ENCODE results near the gene STOML1. TPM values are rescaled to one million over a fixed set of nuclear protein-coding genes. Genes with fewer than 3 reads are reported as not detected.

The STOML1 gene
- total and polyA plus RNA-seq, 4 experiments from 2014 or later = 8.1 to 11.1 (median 9.8) TPM

DNA sequence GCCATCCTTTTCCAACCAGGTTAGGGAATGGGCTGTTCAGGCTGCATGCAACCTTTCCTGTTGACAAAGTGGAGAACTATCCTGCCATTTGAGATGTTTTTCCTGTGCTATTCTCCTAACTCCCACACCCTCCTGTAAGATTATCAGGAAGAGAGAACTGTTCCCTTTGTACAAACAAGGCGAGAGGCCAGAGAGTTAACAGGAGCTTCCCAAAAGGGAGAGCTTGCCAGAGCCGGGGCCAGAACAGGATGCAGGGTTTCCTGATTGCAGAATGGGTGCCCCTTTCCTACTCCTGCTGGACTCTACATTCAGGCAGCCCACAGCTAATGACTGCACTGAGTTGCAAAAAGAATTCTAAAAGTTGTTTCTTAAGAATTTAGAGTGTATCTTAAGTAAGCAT, 19.5 kb upstream of the STOML1 start:
- H3K4me3 Mint-ChIP-seq = no peak overlapping the region

DNA sequence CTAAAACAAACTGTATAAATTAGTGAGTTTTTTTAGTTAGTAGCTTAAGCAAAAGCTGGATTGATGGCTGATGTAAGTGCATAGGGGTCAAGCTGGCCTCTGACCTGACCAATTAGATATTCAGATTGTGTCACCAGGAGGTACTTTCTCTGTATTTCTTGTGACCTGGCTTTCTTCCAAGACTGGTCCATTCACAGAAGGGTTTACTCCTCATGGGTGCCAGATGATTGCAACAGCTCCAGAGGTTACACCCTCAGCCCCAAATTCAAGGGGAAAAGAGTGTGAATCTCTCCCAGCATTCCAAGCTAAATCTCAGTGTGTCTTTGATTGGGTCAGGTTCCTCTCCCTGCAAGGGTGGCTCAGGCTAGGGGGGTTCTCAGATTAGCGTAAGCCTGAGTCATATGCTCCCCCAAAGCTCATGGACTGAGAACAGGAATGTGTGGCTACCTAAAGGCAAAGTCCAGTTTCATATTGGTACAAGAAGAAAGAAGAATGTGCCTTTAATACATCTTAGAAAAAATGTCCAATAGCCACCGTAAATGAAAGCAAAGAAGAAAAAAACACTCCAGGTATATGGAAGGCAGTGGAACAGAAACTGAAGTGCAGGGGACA, 18.9 kb upstream of the STOML1 start:
- H3K36me3 ChIP-seq (ENCODE audit: insufficient read depth, low read length) = peaks cover 25% of the 10 kb centered on the region
- Mint-ChIP-seq H3K27me3 (no peaks in the 10 kb centered on the region), H3K4me3 (no peak overlapping the region), H3K36me3 (peaks cover 52 to 66% of the 10 kb centered on the region in 2 donors), H3K9me3 (no peaks in the 10 kb centered on the region), H3K27ac (peak overlapping the region in 4 of 7 donors; percentile 38 to 70 (median 52)), H3K4me1 (peaks cover 50 to 81% (median 68%) of the 10 kb centered on the region in 4 donors)
- no peaks in the 10 kb centered on the region for H3K27me3 ChIP-seq (ENCODE audit: insufficient read depth, low read length)
- DNase-seq = no peak
- H3K27ac ChIP-seq (ENCODE audit: low read depth, low read length) = no peak overlapping the region
- intact Hi-C loops (cut with micrococcal nuclease) = no loop called here
- H3K4me3 ChIP-seq (ENCODE audit: low read length in 2 of 2) = no peak overlapping the region
- no peaks in the 10 kb centered on the region for H3K9me3 ChIP-seq (ENCODE audit: control insufficient read depth in 1 of 2, low read length in 2 of 2)
- CTCF ChIA-PET (ENCODE audit: partially characterized antibody) = interaction anchor here (0.6 to 1.9 kb wide), 4 partner anchors 18 to 42 kb away, joined by 3 to 6 read pairs (median 4); partner anchors contain the start of gene STOML1
- H3K4me1 ChIP-seq (ENCODE audit: insufficient read depth, low read length) = peaks cover 72% of the 10 kb centered on the region
- POLR2A ChIA-PET (ENCODE audit: partially characterized antibody) = interaction anchor here (1.5 kb wide), 1 partner anchor 19 kb away, joined by 4 read pairs; the partner anchor contains the start of gene STOML1

More for the DNA sequence above, 19.5 kb upstream of the STOML1 start:
- CTCF ChIA-PET (ENCODE audit: partially characterized antibody) = interaction anchor here (1.9 kb wide), 1 partner anchor 19 kb away, joined by 4 read pairs; the partner anchor contains the start of gene STOML1
- no peak for DNase-seq
- Mint-ChIP-seq H3K9me3 (no peaks in the 10 kb centered on the region), H3K4me1 (peaks cover 48 to 76% (median 65%) of the 10 kb centered on the region in 4 donors), H3K36me3 (peaks cover 48 to 65% of the 10 kb centered on the region in 2 donors), H3K27me3 (no peaks in the 10 kb centered on the region), H3K27ac (peak overlapping the region in 1 of 7 donors; percentile 55)
- Histone ChIP-seq H3K4me3 (ENCODE audit: low read length in 2 of 2) (no peak overlapping the region), H3K27me3 (ENCODE audit: insufficient read depth, low read length) (no peaks in the 10 kb centered on the region), H3K9me3 (ENCODE audit: control insufficient read depth in 1 of 2, low read length in 2 of 2) (no peaks in the 10 kb centered on the region), H3K36me3 (ENCODE audit: insufficient read depth, low read length) (peaks cover 25% of the 10 kb centered on the region), H3K27ac (ENCODE audit: low read depth, low read length) (no peak overlapping the region), H3K4me1 (ENCODE audit: insufficient read depth, low read length) (peaks cover 66% of the 10 kb centered on the region)
- intact Hi-C loops (cut with micrococcal nuclease) = no loop called here
- POLR2A ChIA-PET (ENCODE audit: partially characterized antibody) = interaction anchor here (1.5 kb wide), 1 partner anchor 20 kb away, joined by 4 read pairs; the partner anchor contains the start of gene STOML1

DNA sequence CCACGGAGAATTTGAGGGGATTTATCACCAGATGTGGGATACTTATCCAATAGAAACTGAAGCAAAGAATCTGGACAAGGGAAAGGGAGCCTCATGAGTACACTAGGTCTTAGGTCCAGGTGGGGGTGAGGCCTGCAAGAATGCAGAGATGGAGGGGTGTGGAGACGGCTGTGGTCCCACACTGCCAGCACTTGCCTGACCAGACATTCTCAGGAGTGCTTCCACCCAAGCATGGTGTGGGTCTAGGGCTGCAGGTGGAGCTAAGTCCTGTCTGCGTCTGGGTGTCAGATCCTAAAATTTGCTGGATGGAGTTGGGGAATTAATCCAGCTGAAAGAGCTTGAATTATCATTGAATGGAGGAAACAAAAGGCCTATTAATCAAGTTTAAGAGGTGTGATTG, 16.8 kb upstream of the STOML1 start:
- no peaks in the 10 kb centered on the region for H3K9me3 ChIP-seq (ENCODE audit: control insufficient read depth in 1 of 2, low read length in 2 of 2)
- no peaks in the 10 kb centered on the region for H3K27me3 ChIP-seq (ENCODE audit: insufficient read depth, low read length)
- no peak for DNase-seq
- POLR2A ChIA-PET (ENCODE audit: partially characterized antibody) = no interaction called here
- H3K27ac ChIP-seq (ENCODE audit: low read depth, low read length) = no peak overlapping the region
- H3K4me1 ChIP-seq (ENCODE audit: insufficient read depth, low read length) = peaks cover 70% of the 10 kb centered on the region
- H3K36me3 ChIP-seq (ENCODE audit: insufficient read depth, low read length) = peaks cover 14% of the 10 kb centered on the region
- Mint-ChIP-seq H3K4me3 (peak overlapping the region in 3 of 8 donors; percentile 24 to 36 (median 35)), H3K9me3 (no peaks in the 10 kb centered on the region), H3K27ac (peak overlapping the region in 3 of 7 donors; percentile 7 to 86 (median 64)), H3K36me3 (peaks cover 50 to 63% of the 10 kb centered on the region in 2 donors), H3K27me3 (no peaks in the 10 kb centered on the region), H3K4me1 (peaks cover 46 to 75% (median 60%) of the 10 kb centered on the region in 4 donors)
- CTCF ChIA-PET (ENCODE audit: partially characterized antibody) = interaction anchor here (2.1 to 2.9 kb wide), 3 partner anchors 15 to 45 kb away, joined by 5 to 11 read pairs (median 11); partner anchors contain the start of gene PML
- H3K4me3 ChIP-seq (ENCODE audit: low read length in 2 of 2) = no peak overlapping the region
- intact Hi-C loops (cut with micrococcal nuclease) = no loop called here

DNA sequence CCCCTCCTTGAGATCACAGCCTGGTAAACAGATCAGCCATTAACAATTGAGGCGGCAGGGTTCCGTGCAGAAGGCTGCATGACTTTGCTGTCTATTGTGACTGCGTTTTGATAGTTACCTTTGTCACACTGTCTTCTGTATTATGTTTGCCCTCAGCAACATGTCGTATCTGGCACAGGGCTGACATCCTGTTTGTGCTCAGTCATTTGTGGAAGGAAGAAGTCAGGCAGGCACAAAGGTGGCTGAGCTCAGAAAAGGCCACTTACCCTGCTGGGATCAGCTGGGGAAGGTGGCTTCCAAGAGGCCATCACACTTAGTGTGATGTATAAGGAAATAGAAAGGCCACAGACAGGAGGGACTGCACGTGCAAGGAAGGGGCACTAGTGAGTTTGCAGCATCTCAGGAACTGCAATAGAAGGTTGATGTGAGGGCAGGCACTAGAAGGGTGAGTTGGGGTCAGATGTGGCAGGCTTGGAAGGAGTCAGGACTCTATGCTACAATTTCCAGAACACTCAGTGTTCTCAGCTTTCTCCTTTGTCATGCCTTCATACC, 15.8 kb upstream of the STOML1 start:
- Mint-ChIP-seq H3K27me3 (no peaks in the 10 kb centered on the region), H3K9me3 (peaks cover 0 to 2% (median 0%) of the 10 kb centered on the region in 8 donors), H3K4me3 (peak overlapping the region in 7 of 8 donors; percentile 4 to 84 (median 57)), H3K4me1 (peaks cover 47 to 78% (median 60%) of the 10 kb centered on the region in 4 donors), H3K36me3 (peaks cover 47 to 62% of the 10 kb centered on the region in 2 donors), H3K27ac (peak overlapping the region; percentile 22 to 92 (median 85))
- H3K9me3 ChIP-seq (ENCODE audit: control insufficient read depth in 1 of 2, low read length in 2 of 2) = no peaks in the 10 kb centered on the region
- H3K36me3 ChIP-seq (ENCODE audit: insufficient read depth, low read length) = peaks cover 21% of the 10 kb centered on the region
- H3K27ac ChIP-seq (ENCODE audit: low read depth, low read length) = no peak overlapping the region
- no peak for DNase-seq
- CTCF ChIA-PET (ENCODE audit: partially characterized antibody) = interaction anchor here (0.8 to 2.9 kb wide), 7 partner anchors 8 to 57 kb away, joined by 3 to 11 read pairs (median 5); partner anchors contain the start of gene PML
- peak overlapping the region in 1 of 2 donors; percentile 0 for H3K4me3 ChIP-seq (ENCODE audit: low read length in 2 of 2)
- POLR2A ChIA-PET (ENCODE audit: partially characterized antibody) = interaction anchor here (0.6 to 3.5 kb wide), 3 partner anchors 13 to 1850 kb away, joined by 3 to 17 read pairs (median 3); partner anchors contain the start of gene PML
- H3K27me3 ChIP-seq (ENCODE audit: insufficient read depth, low read length) = no peaks in the 10 kb centered on the region
- intact Hi-C loops (cut with micrococcal nuclease) = no loop called here
- peaks cover 68% of the 10 kb centered on the region for H3K4me1 ChIP-seq (ENCODE audit: insufficient read depth, low read length)

DNA sequence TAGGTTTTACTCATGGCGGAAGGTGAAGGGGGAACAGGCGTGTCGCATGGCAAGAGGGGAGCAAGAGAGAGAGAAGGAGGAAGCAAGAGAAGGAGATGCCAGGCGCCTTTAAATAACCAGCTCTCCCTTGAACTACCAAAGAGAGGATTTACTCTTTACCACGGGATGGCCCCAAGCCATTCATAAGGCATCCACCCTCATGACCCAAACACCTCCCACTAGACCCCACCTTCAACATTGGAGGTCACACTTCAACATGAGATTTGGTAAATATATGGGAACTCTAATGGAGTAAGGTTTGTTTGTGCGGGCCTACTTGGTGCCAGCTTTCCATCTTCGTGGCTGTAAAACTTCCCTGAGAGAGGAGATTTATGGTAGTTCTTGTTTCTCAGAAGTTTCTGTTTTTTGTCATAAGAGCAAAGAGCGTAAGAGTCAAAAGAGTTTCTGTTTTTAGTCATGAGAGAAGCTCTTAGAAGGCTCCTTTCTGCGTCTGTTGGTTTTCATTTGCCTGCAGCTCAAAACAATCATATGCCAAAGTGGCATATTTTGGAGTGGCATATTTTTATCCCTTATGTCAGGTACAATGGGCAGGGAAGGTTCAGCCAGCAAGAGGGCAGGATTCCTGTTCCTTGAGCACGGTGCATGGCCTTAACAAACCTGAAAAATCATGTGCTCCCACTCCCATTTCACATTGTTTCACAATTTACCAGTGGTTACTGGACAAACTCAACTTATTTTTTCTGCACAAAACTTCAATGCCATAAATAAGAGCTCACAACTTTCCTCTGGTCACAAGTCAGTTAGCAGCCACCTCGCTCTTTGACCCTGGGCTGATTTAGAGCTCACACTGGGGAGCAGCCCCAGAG, 14.9 kb upstream of the STOML1 start:
- POLR2A ChIA-PET (ENCODE audit: partially characterized antibody) = interaction anchor here (0.9 to 3.5 kb wide), 3 partner anchors 12 to 41 kb away, joined by 3 to 17 read pairs (median 3); partner anchors contain the start of gene PML
- Mint-ChIP-seq H3K9me3 (peaks cover 0 to 2% (median 0%) of the 10 kb centered on the region in 8 donors), H3K27me3 (no peaks in the 10 kb centered on the region), H3K4me3 (peak overlapping the region in 7 of 8 donors; percentile 13 to 84 (median 56)), H3K4me1 (peaks cover 43 to 76% (median 57%) of the 10 kb centered on the region in 4 donors), H3K36me3 (peaks cover 43 to 63% of the 10 kb centered on the region in 2 donors), H3K27ac (peak overlapping the region; percentile 22 to 92 (median 85))
- no peak for DNase-seq
- Histone ChIP-seq H3K27me3 (ENCODE audit: insufficient read depth, low read length) (no peaks in the 10 kb centered on the region), H3K9me3 (ENCODE audit: control insufficient read depth in 1 of 2, low read length in 2 of 2) (no peaks in the 10 kb centered on the region), H3K4me3 (ENCODE audit: low read length in 2 of 2) (peak overlapping the region in 1 of 2 donors; percentile 0), H3K36me3 (ENCODE audit: insufficient read depth, low read length) (peaks cover 21% of the 10 kb centered on the region), H3K4me1 (ENCODE audit: insufficient read depth, low read length) (peaks cover 66% of the 10 kb centered on the region), H3K27ac (ENCODE audit: low read depth, low read length) (peak overlapping the region; percentile 0)
- intact Hi-C loops (cut with micrococcal nuclease) = no loop called here
- CTCF ChIA-PET (ENCODE audit: partially characterized antibody) = interaction anchor here (0.8 to 2.9 kb wide), 6 partner anchors 8 to 56 kb away, joined by 3 to 11 read pairs (median 8); partner anchors contain the start of gene PML

DNA sequence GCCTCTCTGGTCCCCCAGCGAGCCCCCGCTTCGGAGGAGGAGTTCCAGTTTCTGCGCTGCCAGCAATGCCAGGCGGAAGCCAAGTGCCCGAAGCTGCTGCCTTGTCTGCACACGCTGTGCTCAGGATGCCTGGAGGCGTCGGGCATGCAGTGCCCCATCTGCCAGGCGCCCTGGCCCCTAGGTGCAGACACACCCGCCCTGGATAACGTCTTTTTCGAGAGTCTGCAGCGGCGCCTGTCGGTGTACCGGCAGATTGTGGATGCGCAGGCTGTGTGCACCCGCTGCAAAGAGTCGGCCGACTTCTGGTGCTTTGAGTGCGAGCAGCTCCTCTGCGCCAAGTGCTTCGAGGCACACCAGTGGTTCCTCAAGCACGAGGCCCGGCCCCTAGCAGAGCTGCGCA, 5.9 kb upstream of the STOML1 start:
- intact Hi-C loops (cut with micrococcal nuclease) = loop anchor here (5.0 to 10.0 kb wide), 3 partner anchors 49 to 1027 kb away; partner anchors contain the start of genes ARID3B and PPCDC
- H3K4me1 ChIP-seq (ENCODE audit: insufficient read depth, low read length) = peaks cover 71% of the 10 kb centered on the region
- no peaks in the 10 kb centered on the region for H3K27me3 ChIP-seq (ENCODE audit: insufficient read depth, low read length)
- Mint-ChIP-seq H3K9me3 (no peaks in the 10 kb centered on the region), H3K27me3 (no peaks in the 10 kb centered on the region), H3K36me3 (peaks cover 11 to 35% of the 10 kb centered on the region in 2 donors), H3K4me1 (peaks cover 35 to 78% (median 58%) of the 10 kb centered on the region in 4 donors), H3K4me3 (peak overlapping the region in 4 of 8 donors; percentile 5 to 99 (median 70)), H3K27ac (peak overlapping the region in 2 of 7 donors; percentile 77 to 90)
- peak overlapping the region; percentile 89 for H3K27ac ChIP-seq (ENCODE audit: low read depth, low read length)
- DNase-seq = no peak
- no peaks in the 10 kb centered on the region for H3K9me3 ChIP-seq (ENCODE audit: control insufficient read depth in 1 of 2, low read length in 2 of 2)
- POLR2A ChIA-PET (ENCODE audit: partially characterized antibody) = no interaction called here
- no peak overlapping the region for H3K4me3 ChIP-seq (ENCODE audit: low read length in 2 of 2)
- H3K36me3 ChIP-seq (ENCODE audit: insufficient read depth, low read length) = peaks cover 15% of the 10 kb centered on the region
- CTCF ChIA-PET (ENCODE audit: partially characterized antibody) = no interaction called here
